ENCODE results near the gene COX6B2.
"Not testable (repeated sequence)": the region's sequence is repeated elsewhere in the genome, so short reads cannot be mapped to it uniquely, and the experiment has no call there.

- not testable (repeated sequence) for TF ChIP-seq CTCF (IDR thresholded peaks at IDR 0.05); TCF12 (IDR thresholded peaks at IDR 0.05); IRF3 (IDR thresholded peaks at IDR 0.05; ENCODE audit: low read depth, low read length); MAX (IDR thresholded peaks at IDR 0.05; ENCODE audit: low read depth); POLR2AphosphoS5 (IDR thresholded peaks at IDR 0.05; ENCODE audit: low read depth, low read length); USF1 (IDR thresholded peaks at IDR 0.05; ENCODE audit: borderline replicate concordance, low read depth); EP300 (IDR thresholded peaks at IDR 0.05; ENCODE audit: borderline replicate concordance in 1 of 2, low read depth in 1 of 2, low read length in 1 of 2)
These were observed 24.7 kb downstream of the COX6B2 start for GRCh38 chr19:55329791-55330190.
